Nephron (organoid): ENCODE measurements around the gene PAPLN.
A peak's percentile ranks its signal among the peaks of the same experiment; 100 is the strongest.

ENCODE experiments used
- H3K27ac Mint-ChIP-seq, 3 experiments: 2 replicates each; pipeline ENCODE4 v1.8.0; 2020; ENCODE audit warnings: mixed read lengths in 3 of 3, mild to moderate bottlenecking in 2 of 3, moderate library complexity in 1 of 3
- H3K27me3 Mint-ChIP-seq: 2 replicates; pipeline ENCODE4 v1.8.0; 2021; ENCODE audit warnings: low read depth, mild to moderate bottlenecking, moderate library complexity, mixed read lengths
- H3K36me3 Mint-ChIP-seq: 2 replicates; pipeline ENCODE4 v1.8.0; 2020; ENCODE audit warnings: low read depth, mixed read lengths
- H3K4me1 Mint-ChIP-seq: 2 replicates; pipeline ENCODE4 v1.8.0; 2020; ENCODE audit warnings: mixed read lengths
- H3K4me3 Mint-ChIP-seq, 3 experiments: 2 replicates each; pipeline ENCODE4 v1.8.0; 2020; ENCODE audit warnings: mild to moderate bottlenecking in 3 of 3, mixed read lengths in 3 of 3, moderate library complexity in 2 of 3
- H3K9me3 Mint-ChIP-seq: 2 replicates; pipeline ENCODE4 v1.8.0; 2020; ENCODE audit warnings: mixed read lengths
- CTCF ChIP-seq, 3 experiments: fragments of 200-600 bp; sonication (generic); IDR thresholded peaks; one replicate each; pipeline ENCODE4 v1.5.0; 2021; ENCODE audit warnings: antibody characterized with exemption in 3 of 3; ENCODE audit not compliant: unreplicated experiment in 3 of 3

PAPLN gene

GRCh38 chr14:73258076-73258475 is 20.8 kb downstream of the PAPLN start:
- no peaks in the 10 kb centered on the region for H3K4me1 Mint-ChIP-seq
- no peaks in the 10 kb centered on the region for H3K9me3 Mint-ChIP-seq
- no peak overlapping the region for H3K4me3 Mint-ChIP-seq
- H3K36me3 Mint-ChIP-seq: no peaks in the 10 kb centered on the region
- H3K27me3 Mint-ChIP-seq: peaks cover 5% of the 10 kb centered on the region
- TF ChIP-seq CTCF (IDR thresholded peaks at IDR 0.05; ENCODE audit: unreplicated experiment in 3 of 3): no peak
- no peak overlapping the region for H3K27ac Mint-ChIP-seq

GRCh38 chr14:73258845-73259611 is 21.7 kb downstream of the PAPLN start:
- Mint-ChIP-seq H3K27me3 (peaks cover 5% of the 10 kb centered on the region), H3K4me1 (no peaks in the 10 kb centered on the region), H3K27ac (no peak overlapping the region), H3K36me3 (no peaks in the 10 kb centered on the region), H3K4me3 (no peak overlapping the region), H3K9me3 (no peaks in the 10 kb centered on the region)
- TF ChIP-seq CTCF (IDR thresholded peaks at IDR 0.05; ENCODE audit: unreplicated experiment in 3 of 3): no peak

- Mint-ChIP-seq H3K27ac (no peak overlapping the region), H3K4me1 (no peaks in the 10 kb centered on the region), H3K36me3 (no peaks in the 10 kb centered on the region), H3K4me3 (no peak overlapping the region), H3K9me3 (no peaks in the 10 kb centered on the region), H3K27me3 (peaks cover 5% of the 10 kb centered on the region)
- no peak for TF ChIP-seq CTCF (IDR thresholded peaks at IDR 0.05; ENCODE audit: unreplicated experiment in 3 of 3)
Measured at GRCh38 chr14:73259837-73260236, 22.5 kb downstream of the PAPLN start.

GRCh38 chr14:73260574-73260973 is 23.3 kb downstream of the PAPLN start:
- H3K27me3 Mint-ChIP-seq: no peaks in the 10 kb centered on the region
- H3K4me3 Mint-ChIP-seq: no peak overlapping the region
- no peak overlapping the region for H3K27ac Mint-ChIP-seq
- H3K4me1 Mint-ChIP-seq: no peaks in the 10 kb centered on the region
- TF ChIP-seq CTCF (IDR thresholded peaks at IDR 0.05; ENCODE audit: unreplicated experiment in 3 of 3): no peak
- H3K9me3 Mint-ChIP-seq: no peaks in the 10 kb centered on the region
- H3K36me3 Mint-ChIP-seq: no peaks in the 10 kb centered on the region

- H3K9me3 Mint-ChIP-seq: no peaks in the 10 kb centered on the region
- no peaks in the 10 kb centered on the region for H3K36me3 Mint-ChIP-seq
- TF ChIP-seq CTCF (IDR thresholded peaks at IDR 0.05; ENCODE audit: unreplicated experiment in 3 of 3): no peak
- no peaks in the 10 kb centered on the region for H3K4me1 Mint-ChIP-seq
- peak overlapping the region in 1 of 3 experiments; percentile 74 for H3K27ac Mint-ChIP-seq
- H3K27me3 Mint-ChIP-seq: no peaks in the 10 kb centered on the region
- H3K4me3 Mint-ChIP-seq: no peak overlapping the region
Measured at GRCh38 chr14:73261075-73261474, 23.8 kb downstream of the PAPLN start.
